Measurements from ENCODE around the gene ACAP2. TPM values are rescaled to one million over a fixed set of nuclear protein-coding genes. Genes with fewer than 3 reads are reported as not detected.

Gene ACAP2
- total and polyA plus RNA-seq, 2 experiments from 2014 or later, result 27.0 to 47.4 TPM

GRCh38 chr3:195274259-195274966 lies 168.4 kb downstream of the ACAP2 start:
- no peak for TF ChIP-seq CTCF (IDR thresholded peaks at IDR 0.05; ENCODE audit: poor library complexity)
- no peak for TF ChIP-seq EZH2 (IDR thresholded peaks at IDR 0.05; ENCODE audit: borderline replicate concordance)
- no peak for TF ChIP-seq EZH2phosphoT487 (IDR thresholded peaks at IDR 0.05; ENCODE audit: low read depth, severe bottlenecking, unreplicated experiment)
- no peaks in the 10 kb centered on the region for H3K36me3 ChIP-seq (replicated peaks; ENCODE audit: insufficient read depth, low read depth)
- WGBS (ENCODE audit: low lambda C conversion rate, missing lambda C conversion rate), result 16% methylated on average over 1 of the region's 1 CpG

GRCh38 chr3:195271410-195272243 lies 171.2 kb downstream of the ACAP2 start:
- H3K9me3 ChIP-seq (ENCODE audit: low read depth), result no peaks in the 10 kb centered on the region
- no peaks in the 10 kb centered on the region for H3K9me2 ChIP-seq (replicated peaks; ENCODE audit: insufficient read depth)
- H4K20me1 ChIP-seq (ENCODE audit: insufficient read depth, poor library complexity, severe bottlenecking), result no peaks in the 10 kb centered on the region
- H3K36me3 ChIP-seq (replicated peaks; ENCODE audit: insufficient read depth, low read depth), result no peaks in the 10 kb centered on the region
- peak overlapping the region; percentile 100 for H3K4me2 ChIP-seq
- H3K4me1 ChIP-seq (ENCODE audit: insufficient read depth), result peaks cover 13% of the 10 kb centered on the region
- TF ChIP-seq EZH2phosphoT487 (IDR thresholded peaks at IDR 0.05; ENCODE audit: low read depth, severe bottlenecking, unreplicated experiment), result no peak
- TF ChIP-seq CTCF (IDR thresholded peaks at IDR 0.05; ENCODE audit: poor library complexity), result peak; percentile 99
- peak; percentile 95 for DNase-seq (ENCODE audit: low spot score)
- H3K4me3 ChIP-seq, result peak overlapping the region; percentile 92
- H3K79me2 ChIP-seq, result peaks cover 22% of the 10 kb centered on the region
- H3K27me3 ChIP-seq, result no peaks in the 10 kb centered on the region
- peak overlapping the region; percentile 92 for H2AFZ ChIP-seq
- WGBS (ENCODE audit: low lambda C conversion rate, missing lambda C conversion rate), result 2% methylated on average over 29 of the region's 30 CpGs
- H3K27ac ChIP-seq, result peak overlapping the region; percentile 87

More at GRCh38 chr3:195274259-195274966, 168.4 kb downstream of the ACAP2 start:
- no peak for DNase-seq (ENCODE audit: low spot score)
- no peaks in the 10 kb centered on the region for H3K27me3 ChIP-seq
- H3K79me2 ChIP-seq, result peaks cover 6% of the 10 kb centered on the region
- no peak overlapping the region for H3K27ac ChIP-seq
- H3K4me1 ChIP-seq (ENCODE audit: insufficient read depth), result peaks cover 12% of the 10 kb centered on the region
- no peak overlapping the region for H3K4me3 ChIP-seq
- no peaks in the 10 kb centered on the region for H3K9me3 ChIP-seq (ENCODE audit: low read depth)
- no peak overlapping the region for H2AFZ ChIP-seq
- H4K20me1 ChIP-seq (ENCODE audit: insufficient read depth, poor library complexity, severe bottlenecking), result no peaks in the 10 kb centered on the region
- no peak overlapping the region for H3K4me2 ChIP-seq
- no peaks in the 10 kb centered on the region for H3K9me2 ChIP-seq (replicated peaks; ENCODE audit: insufficient read depth)

- Histone ChIP-seq H2AFZ (peak within 1 kb of the TSS; percentile 92), H3K4me1 (ENCODE audit: insufficient read depth) (peaks cover 13% of the 10 kb centered on the region), H3K4me3 (peak within 1 kb of the TSS; percentile 92), H3K36me3 (replicated peaks; ENCODE audit: insufficient read depth, low read depth) (no peaks in the 10 kb centered on the region), H3K9me3 (ENCODE audit: low read depth) (no peaks in the 10 kb centered on the region), H3K9me2 (replicated peaks; ENCODE audit: insufficient read depth) (no peaks in the 10 kb centered on the region), H3K79me2 (peaks cover 27% of the 10 kb centered on the region), H3K4me2 (peak within 1 kb of the TSS; percentile 100), H3K27ac (peak within 1 kb of the TSS; percentile 87), H4K20me1 (ENCODE audit: insufficient read depth, poor library complexity, severe bottlenecking) (no peaks in the 10 kb centered on the region), H3K27me3 (no peaks in the 10 kb centered on the region)
- peak; percentile 95 for DNase-seq (ENCODE audit: low spot score)
- under 1% methylated on average over 45 of the region's 75 CpGs for WGBS (ENCODE audit: low lambda C conversion rate, missing lambda C conversion rate)
- TF ChIP-seq EZH2phosphoT487 (IDR thresholded peaks at IDR 0.05; ENCODE audit: low read depth, severe bottlenecking, unreplicated experiment) (no peak), CTCF (IDR thresholded peaks at IDR 0.05; ENCODE audit: poor library complexity) (peak; percentile 62), EZH2 (IDR thresholded peaks at IDR 0.05; ENCODE audit: borderline replicate concordance) (no peak)
Observed at GRCh38 chr3:195270817-195271409, 171.9 kb downstream of the ACAP2 start, which contains the start of gene XXYLT1. Gene XXYLT1, minus strand, starts transcription at chr3:195271159. Its CDS starts 101 bp downstream, at chr3:195271058.

Measured in hepatocyte (in vitro differentiated cells).